ENCODE data around the gene ELOB. TPM values are rescaled to one million over a fixed set of nuclear protein-coding genes. Genes with fewer than 3 reads are reported as not detected.
A peak's percentile ranks its signal among the peaks of the same experiment; 100 is the strongest.

ELOB gene
- total RNA-seq, 4 donors from 2014 or later: 66.8 to 243 (median 220) TPM

DNA sequence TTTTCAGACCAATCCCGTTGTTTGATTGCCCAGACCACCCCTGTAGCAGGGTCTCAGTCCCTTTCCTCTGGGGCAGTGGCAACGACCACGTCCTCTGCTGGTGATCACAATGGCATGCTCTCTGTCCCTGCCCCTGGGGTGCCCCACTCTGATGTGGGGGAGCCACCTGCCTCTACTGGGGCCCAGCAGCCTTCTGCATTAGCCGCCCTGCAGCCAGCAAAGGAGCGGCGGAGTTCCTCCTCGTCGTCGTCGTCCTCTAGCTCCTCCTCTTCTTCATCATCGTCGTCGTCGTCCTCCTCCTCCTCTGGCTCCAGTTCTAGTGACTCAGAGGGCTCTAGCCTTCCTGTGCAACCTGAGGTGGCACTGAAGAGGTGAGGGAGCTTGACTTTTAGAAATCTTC, 9.2 kb downstream of the ELOB start:
- Histone ChIP-seq H3K27ac (no peak overlapping the region), H3K36me3 (peaks cover 0 to 100% (median 0%) of the 10 kb centered on the region in 3 donors), H3K4me1 (peaks cover 0 to 14% (median 2%) of the 10 kb centered on the region in 4 donors), H3K9me3 (no peaks in the 10 kb centered on the region), H3K27me3 (no peaks in the 10 kb centered on the region), H3K4me3 (no peak overlapping the region)
- peak in 1 of 3 donors; percentile 35 for DNase-seq
- TF ChIP-seq POLR2A (IDR thresholded peaks at IDR 0.05): no peak
- TF ChIP-seq, protein P1, sequence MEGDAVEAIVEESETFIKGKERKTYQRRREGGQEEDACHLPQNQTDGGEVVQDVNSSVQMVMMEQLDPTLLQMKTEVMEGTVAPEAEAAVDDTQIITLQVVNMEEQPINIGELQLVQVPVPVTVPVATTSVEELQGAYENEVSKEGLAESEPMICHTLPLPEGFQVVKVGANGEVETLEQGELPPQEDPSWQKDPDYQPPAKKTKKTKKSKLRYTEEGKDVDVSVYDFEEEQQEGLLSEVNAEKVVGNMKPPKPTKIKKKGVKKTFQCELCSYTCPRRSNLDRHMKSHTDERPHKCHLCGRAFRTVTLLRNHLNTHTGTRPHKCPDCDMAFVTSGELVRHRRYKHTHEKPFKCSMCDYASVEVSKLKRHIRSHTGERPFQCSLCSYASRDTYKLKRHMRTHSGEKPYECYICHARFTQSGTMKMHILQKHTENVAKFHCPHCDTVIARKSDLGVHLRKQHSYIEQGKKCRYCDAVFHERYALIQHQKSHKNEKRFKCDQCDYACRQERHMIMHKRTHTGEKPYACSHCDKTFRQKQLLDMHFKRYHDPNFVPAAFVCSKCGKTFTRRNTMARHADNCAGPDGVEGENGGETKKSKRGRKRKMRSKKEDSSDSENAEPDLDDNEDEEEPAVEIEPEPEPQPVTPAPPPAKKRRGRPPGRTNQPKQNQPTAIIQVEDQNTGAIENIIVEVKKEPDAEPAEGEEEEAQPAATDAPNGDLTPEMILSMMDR (IDR thresholded peaks at IDR 0.05): no peak

DNA sequence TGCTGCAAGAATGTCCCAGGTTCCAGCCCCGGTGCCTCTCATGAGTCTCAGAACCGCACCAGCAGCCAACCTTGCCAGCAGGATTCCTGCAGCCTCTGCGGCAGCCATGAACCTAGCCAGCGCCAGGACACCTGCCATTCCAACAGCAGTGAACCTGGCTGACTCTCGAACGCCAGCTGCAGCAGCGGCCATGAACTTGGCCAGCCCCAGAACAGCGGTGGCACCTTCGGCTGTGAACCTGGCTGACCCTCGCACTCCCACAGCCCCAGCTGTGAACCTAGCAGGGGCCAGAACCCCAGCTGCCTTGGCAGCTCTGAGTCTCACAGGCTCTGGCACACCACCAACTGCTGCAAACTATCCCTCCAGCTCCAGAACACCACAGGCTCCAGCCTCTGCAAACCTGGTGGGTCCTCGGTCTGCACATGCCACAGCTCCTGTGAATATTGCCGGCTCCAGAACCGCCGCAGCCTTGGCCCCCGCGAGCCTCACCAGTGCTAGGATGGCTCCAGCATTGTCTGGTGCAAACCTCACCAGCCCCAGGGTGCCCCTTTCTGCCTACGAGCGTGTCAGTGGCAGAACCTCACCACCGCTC, 9.8 kb downstream of the ELOB start:
- TF ChIP-seq POLR2A (IDR thresholded peaks at IDR 0.05): no peak
- TF ChIP-seq, protein P1 (IDR thresholded peaks at IDR 0.05): no peak
- DNase-seq: peak in 1 of 3 donors; percentile 45
- Histone ChIP-seq H3K4me3 (no peak overlapping the region), H3K36me3 (peaks cover 0 to 100% (median 0%) of the 10 kb centered on the region in 3 donors), H3K4me1 (peaks cover 0 to 14% (median 2%) of the 10 kb centered on the region in 4 donors), H3K27me3 (no peaks in the 10 kb centered on the region), H3K27ac (no peak overlapping the region), H3K9me3 (no peaks in the 10 kb centered on the region)

DNA sequence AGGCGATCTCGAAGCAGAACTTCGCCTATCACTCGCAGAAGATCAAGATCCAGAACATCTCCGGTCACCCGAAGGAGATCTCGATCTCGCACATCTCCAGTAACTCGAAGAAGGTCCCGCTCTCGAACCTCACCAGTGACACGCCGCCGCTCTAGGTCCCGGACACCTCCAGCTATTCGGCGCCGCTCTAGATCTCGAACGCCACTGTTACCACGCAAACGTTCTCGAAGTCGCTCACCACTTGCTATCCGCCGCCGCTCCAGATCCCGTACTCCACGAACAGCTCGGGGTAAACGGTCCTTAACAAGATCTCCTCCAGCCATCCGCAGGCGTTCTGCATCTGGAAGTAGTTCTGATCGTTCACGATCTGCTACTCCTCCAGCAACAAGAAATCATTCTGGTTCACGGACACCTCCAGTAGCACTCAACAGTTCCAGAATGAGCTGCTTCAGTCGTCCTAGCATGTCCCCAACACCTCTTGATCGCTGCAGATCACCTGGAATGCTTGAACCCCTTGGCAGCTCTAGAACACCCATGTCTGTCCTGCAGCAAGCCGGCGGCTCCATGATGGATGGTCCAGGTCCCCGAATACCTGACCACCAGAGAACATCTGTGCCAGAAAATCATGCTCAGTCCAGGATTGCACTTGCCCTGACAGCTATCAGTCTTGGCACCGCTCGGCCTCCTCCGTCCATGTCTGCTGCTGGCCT, 10.5 kb downstream of the ELOB start:
- H3K36me3 ChIP-seq: peaks cover 0 to 100% (median 0%) of the 10 kb centered on the region in 3 donors
- H3K4me1 ChIP-seq: peaks cover 0 to 14% (median 2%) of the 10 kb centered on the region in 4 donors
- no peak for TF ChIP-seq POLR2A (IDR thresholded peaks at IDR 0.05)
- TF ChIP-seq, protein P1 (IDR thresholded peaks at IDR 0.05): no peak
- H3K27me3 ChIP-seq: no peaks in the 10 kb centered on the region
- peak in 1 of 3 donors; percentile 45 for DNase-seq
- no peak overlapping the region for H3K4me3 ChIP-seq
- no peaks in the 10 kb centered on the region for H3K9me3 ChIP-seq
- H3K27ac ChIP-seq: no peak overlapping the region

DNA sequence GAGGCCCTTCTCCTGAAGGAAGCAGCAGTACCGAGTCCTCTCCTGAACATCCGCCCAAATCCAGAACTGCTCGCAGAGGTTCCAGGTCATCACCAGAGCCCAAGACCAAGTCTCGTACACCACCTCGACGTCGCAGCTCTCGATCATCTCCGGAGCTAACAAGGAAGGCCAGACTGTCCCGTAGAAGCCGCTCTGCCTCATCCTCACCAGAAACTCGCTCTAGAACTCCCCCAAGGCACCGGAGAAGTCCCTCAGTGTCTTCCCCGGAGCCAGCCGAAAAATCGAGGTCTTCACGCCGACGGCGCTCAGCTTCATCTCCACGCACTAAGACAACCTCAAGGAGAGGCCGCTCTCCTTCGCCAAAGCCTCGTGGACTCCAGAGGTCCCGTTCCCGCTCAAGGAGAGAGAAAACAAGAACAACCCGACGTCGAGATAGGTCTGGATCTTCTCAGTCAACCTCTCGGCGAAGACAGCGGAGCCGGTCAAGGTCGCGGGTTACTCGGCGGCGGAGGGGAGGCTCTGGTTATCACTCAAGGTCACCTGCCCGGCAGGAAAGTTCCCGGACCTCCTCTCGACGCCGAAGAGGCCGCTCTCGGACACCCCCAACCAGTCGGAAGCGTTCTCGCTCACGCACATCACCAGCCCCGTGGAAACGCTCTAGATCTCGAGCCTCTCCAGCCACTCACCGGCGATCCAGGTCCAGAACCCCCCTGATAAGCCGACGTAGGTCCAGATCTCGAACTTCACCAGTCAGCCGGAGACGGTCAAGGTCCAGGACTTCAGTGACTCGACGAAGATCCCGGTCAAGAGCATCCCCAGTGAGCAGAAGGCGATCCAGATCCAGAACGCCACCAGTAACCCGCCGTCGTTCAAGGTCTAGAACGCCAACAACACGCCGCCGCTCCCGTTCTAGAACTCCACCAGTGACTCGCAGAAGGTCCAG, 11.3 kb downstream of the ELOB start:
- TF ChIP-seq, protein P1 (IDR thresholded peaks at IDR 0.05): no peak
- no peak for TF ChIP-seq POLR2A (IDR thresholded peaks at IDR 0.05)
- H3K9me3 ChIP-seq: no peaks in the 10 kb centered on the region
- DNase-seq: peak in 1 of 3 donors; percentile 47
- H3K4me1 ChIP-seq: peaks cover 0 to 17% (median 2%) of the 10 kb centered on the region in 4 donors
- peaks cover 0 to 100% (median 0%) of the 10 kb centered on the region in 3 donors for H3K36me3 ChIP-seq
- H3K27me3 ChIP-seq: no peaks in the 10 kb centered on the region
- H3K27ac ChIP-seq: no peak overlapping the region
- no peak overlapping the region for H3K4me3 ChIP-seq

DNA sequence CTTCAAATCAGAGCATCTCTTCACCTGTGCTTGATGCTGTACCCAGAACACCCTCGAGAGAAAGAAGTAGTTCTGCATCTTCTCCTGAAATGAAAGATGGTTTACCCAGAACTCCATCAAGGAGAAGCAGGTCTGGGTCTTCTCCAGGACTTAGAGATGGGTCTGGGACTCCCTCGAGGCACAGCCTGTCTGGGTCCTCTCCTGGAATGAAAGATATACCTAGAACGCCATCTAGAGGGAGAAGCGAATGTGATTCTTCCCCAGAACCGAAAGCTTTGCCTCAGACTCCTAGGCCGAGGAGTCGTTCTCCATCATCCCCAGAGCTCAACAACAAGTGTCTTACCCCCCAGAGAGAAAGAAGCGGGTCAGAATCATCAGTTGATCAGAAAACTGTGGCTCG, 12.4 kb downstream of the ELOB start:
- DNase-seq: no peak
- Histone ChIP-seq H3K36me3 (peaks cover 0 to 100% (median 0%) of the 10 kb centered on the region in 3 donors), H3K27ac (no peak overlapping the region), H3K4me3 (no peak overlapping the region), H3K4me1 (peaks cover 0 to 20% (median 2%) of the 10 kb centered on the region in 4 donors), H3K9me3 (no peaks in the 10 kb centered on the region), H3K27me3 (no peaks in the 10 kb centered on the region)
- no peak for TF ChIP-seq POLR2A (IDR thresholded peaks at IDR 0.05)
- TF ChIP-seq, protein P1 (IDR thresholded peaks at IDR 0.05): no peak
